ENCODE results near the gene GIMAP1.

GIMAP1 gene

DNA sequence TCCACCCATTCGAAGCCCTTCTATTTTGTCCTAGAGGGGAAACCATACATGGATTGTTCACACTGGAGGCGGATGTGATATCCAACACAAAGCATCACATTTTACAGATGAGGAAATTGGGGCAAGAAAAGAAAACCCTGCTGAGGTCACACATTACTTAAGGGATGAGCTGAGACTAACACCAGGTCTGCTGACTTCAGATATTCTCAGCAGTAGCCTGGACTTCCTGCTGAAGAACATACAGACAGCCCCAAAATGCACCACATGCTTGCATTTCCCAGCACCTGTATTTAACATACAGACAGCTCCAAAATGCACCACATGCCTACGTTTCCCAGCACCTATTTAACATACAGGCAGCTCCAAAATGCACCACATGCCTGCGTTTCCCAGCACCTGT, 32.0 kb downstream of the GIMAP1 start:
- no peak overlapping the region for H3K4me3 Mint-ChIP-seq
- H3K4me1 Mint-ChIP-seq (ENCODE audit: low read depth), result peaks cover 94% of the 10 kb centered on the region
- H3K27me3 Mint-ChIP-seq, result no peaks in the 10 kb centered on the region
- peak overlapping the region; percentile 67 for H3K27ac Mint-ChIP-seq
- H3K9me3 Mint-ChIP-seq, result no peaks in the 10 kb centered on the region
- H3K36me3 Mint-ChIP-seq (ENCODE audit: low read depth), result peaks cover 22% of the 10 kb centered on the region

DNA sequence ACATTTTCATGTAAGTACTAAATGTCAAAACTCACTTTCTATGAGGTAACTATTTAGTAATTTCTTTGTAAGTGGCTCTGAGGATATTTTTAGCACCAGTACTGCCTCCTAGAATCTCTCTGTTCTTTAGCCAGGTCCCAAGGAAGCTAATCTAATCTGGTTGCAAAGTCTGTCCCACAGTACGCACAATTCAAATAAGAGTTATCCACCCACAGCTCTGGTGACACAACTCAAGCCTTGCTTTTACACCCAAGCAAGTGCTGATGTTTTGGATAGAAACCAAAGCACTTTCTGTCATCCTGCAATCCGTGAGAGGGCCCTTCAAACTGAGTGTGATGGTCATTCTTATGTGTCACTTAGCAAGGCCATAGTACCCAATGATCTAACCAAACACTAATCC, 35.3 kb downstream of the GIMAP1 start:
- no peaks in the 10 kb centered on the region for H3K36me3 Mint-ChIP-seq (ENCODE audit: low read depth)
- no peaks in the 10 kb centered on the region for H3K27me3 Mint-ChIP-seq

DNA sequence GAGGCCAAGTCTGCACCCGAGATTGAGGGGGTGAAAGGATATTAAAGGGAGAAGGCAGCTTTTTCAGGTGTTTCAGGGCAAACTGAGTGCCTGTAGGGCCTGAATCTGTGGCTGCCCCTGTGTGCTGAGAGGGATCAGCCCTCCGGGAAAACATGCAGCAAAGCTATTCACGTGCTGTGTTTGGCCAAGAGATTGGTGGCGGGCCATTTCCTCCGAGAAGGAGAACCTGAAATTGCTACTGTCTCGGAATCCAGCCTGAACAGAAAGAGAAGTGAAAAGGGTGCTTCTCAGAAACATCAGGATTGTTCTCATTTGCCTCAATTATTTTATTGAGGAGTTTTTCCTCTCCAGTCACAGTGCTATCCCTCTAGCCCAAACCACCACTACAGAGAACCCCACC, 36.8 kb downstream of the GIMAP1 start:
- peaks cover 82% of the 10 kb centered on the region for H3K4me1 Mint-ChIP-seq (ENCODE audit: low read depth)
- no peak overlapping the region for H3K4me3 Mint-ChIP-seq
- H3K36me3 Mint-ChIP-seq (ENCODE audit: low read depth), result no peaks in the 10 kb centered on the region
- no peaks in the 10 kb centered on the region for H3K9me3 Mint-ChIP-seq
- peak overlapping the region; percentile 99 for H3K27ac Mint-ChIP-seq
- H3K27me3 Mint-ChIP-seq, result no peaks in the 10 kb centered on the region

More for the DNA sequence above, 35.3 kb downstream of the GIMAP1 start:
- Mint-ChIP-seq H3K9me3 (no peaks in the 10 kb centered on the region), H3K4me1 (ENCODE audit: low read depth) (peaks cover 93% of the 10 kb centered on the region), H3K4me3 (peak overlapping the region; percentile 32), H3K27ac (peak overlapping the region; percentile 73)

DNA sequence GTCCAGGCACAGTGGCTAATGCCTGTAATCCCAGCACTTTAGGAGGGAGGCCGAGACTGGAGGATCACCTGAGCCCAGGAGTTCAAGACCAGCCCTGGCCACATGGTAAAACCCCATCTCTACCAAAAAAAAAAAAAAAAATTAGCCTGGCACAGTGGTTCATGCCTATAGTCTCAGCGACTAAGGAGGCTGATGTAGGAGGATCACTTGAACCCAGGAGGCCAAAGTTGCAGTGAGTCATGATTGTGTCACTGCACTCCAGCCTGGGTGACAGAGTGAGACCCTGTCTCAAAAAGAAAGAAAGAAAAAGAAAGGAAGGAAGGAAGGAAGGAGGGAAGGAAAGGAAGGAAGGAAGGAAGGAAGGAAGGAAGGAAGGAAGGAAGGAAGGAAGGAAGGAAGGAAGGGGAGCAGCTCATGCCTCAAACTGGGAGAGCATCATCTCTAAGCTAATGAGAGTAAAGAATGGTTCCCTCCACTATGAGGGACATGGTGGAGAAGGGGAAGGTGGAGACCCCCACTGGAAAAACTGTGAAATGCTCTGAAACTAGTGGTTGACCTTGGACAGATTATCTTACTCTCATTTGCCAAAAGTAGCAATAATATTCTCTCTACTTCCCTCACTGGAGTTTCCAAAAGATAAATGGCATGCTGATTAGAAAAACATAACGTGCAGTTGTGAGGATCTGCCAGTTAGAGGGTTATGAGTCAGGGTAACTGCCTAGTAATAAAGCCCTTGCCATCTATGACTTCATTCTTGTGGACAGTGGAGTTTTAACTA, 37.6 kb downstream of the GIMAP1 start:
- H3K9me3 Mint-ChIP-seq, result no peaks in the 10 kb centered on the region
- no peaks in the 10 kb centered on the region for H3K36me3 Mint-ChIP-seq (ENCODE audit: low read depth)
- H3K4me1 Mint-ChIP-seq (ENCODE audit: low read depth), result peaks cover 75% of the 10 kb centered on the region
- no peaks in the 10 kb centered on the region for H3K27me3 Mint-ChIP-seq
- no peak overlapping the region for H3K4me3 Mint-ChIP-seq
- peak overlapping the region; percentile 99 for H3K27ac Mint-ChIP-seq

DNA sequence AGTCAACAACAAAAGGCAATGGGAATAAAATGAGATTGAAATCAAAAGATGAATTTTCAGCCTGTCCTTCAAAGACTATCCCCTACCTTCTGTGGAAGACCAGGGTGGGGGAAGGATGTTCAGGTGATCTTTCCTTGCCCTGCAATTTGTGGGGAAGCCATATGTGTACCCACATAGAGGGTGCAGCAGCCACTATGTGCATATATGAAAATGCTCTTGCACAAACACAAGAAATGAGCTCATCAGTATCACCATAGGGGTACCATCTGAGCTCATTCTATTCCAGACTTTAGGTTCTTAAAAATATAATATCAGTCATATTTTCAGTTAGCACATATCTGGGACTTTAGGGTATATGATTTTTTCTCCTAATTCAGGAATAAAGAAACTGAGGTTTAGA, 38.5 kb downstream of the GIMAP1 start:
- Mint-ChIP-seq H3K9me3 (no peaks in the 10 kb centered on the region), H3K36me3 (ENCODE audit: low read depth) (no peaks in the 10 kb centered on the region), H3K27me3 (no peaks in the 10 kb centered on the region), H3K4me3 (peak overlapping the region; percentile 71), H3K4me1 (ENCODE audit: low read depth) (peaks cover 65% of the 10 kb centered on the region), H3K27ac (peak overlapping the region; percentile 96)

DNA sequence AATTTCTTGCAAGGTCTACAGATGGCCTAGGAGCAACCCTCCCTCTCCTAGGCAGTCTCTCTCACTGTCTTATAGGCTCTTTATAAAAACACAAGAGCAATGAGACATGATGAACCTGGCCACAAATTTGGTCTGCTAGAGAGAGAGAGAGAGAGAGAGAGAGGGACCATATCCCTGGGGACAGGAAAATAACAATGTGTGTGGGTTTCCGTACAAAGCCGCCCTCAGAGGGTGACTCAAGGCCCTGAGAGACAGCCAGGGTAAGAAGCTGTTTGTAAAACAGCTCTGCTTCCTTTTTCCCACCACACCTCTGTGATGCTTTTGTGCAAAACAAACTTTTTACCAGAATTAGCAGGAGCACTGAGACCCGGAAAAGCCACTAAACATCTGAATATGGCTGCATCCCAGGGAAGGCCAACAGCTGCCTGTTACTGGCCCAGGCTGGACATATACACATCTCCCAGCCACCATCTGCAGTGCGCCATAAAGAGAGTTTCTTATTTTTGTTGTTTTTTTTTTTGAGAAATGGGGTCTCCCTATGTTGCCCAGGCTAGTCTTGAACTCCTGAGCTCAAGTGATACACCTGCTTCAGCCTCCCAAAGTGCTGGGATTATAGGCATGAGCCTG, 39.2 kb downstream of the GIMAP1 start:
- Mint-ChIP-seq H3K27ac (peak overlapping the region; percentile 96), H3K4me3 (peak overlapping the region; percentile 71), H3K4me1 (ENCODE audit: low read depth) (peaks cover 59% of the 10 kb centered on the region), H3K27me3 (no peaks in the 10 kb centered on the region), H3K9me3 (no peaks in the 10 kb centered on the region), H3K36me3 (ENCODE audit: low read depth) (no peaks in the 10 kb centered on the region)

DNA sequence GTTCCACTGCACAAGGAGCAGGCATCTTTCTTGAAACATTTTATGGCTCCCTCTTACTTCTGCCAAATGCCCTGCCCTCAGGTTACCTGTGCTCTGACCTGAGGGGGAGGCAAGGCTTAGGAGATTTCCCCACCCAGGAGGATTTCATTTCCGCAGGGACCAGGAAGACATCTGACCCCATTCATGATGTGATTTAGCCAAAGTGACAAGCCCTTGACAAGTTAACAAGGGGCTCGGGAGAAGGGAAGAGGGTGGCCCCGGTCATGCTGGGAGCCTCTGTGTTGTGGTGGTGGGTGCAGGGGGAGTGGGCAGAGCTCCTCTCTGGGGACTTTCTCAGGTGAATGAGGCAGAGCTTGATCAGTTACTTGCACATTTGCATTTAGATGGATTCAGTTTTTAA, 39.8 kb downstream of the GIMAP1 start:
- no peaks in the 10 kb centered on the region for H3K9me3 Mint-ChIP-seq
- H3K36me3 Mint-ChIP-seq (ENCODE audit: low read depth), result no peaks in the 10 kb centered on the region
- peak overlapping the region; percentile 71 for H3K4me3 Mint-ChIP-seq
- H3K4me1 Mint-ChIP-seq (ENCODE audit: low read depth), result peaks cover 53% of the 10 kb centered on the region
- no peaks in the 10 kb centered on the region for H3K27me3 Mint-ChIP-seq
- peak overlapping the region; percentile 96 for H3K27ac Mint-ChIP-seq

DNA sequence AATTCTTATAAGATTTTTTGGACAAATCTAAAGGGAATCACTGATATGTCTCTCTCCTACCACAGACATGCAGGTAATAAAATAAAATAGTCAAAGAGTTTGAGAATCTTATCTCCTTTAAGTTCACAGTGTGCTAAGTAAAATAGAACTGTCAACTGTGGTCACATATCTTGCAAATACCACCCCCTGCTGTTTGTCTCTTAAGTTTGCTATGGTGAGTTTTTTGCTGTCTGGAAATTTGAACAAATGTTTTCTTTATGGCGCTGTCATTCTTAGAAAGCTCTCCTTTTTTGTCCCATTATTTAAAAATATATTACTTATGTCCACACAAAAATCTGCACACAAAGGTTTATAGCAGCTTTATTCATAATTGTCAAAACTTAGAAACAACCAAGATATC, 40.4 kb downstream of the GIMAP1 start:
- Mint-ChIP-seq H3K4me1 (ENCODE audit: low read depth) (peaks cover 49% of the 10 kb centered on the region), H3K27ac (peak overlapping the region; percentile 96), H3K36me3 (ENCODE audit: low read depth) (no peaks in the 10 kb centered on the region), H3K27me3 (no peaks in the 10 kb centered on the region), H3K4me3 (peak overlapping the region; percentile 71), H3K9me3 (no peaks in the 10 kb centered on the region)

DNA sequence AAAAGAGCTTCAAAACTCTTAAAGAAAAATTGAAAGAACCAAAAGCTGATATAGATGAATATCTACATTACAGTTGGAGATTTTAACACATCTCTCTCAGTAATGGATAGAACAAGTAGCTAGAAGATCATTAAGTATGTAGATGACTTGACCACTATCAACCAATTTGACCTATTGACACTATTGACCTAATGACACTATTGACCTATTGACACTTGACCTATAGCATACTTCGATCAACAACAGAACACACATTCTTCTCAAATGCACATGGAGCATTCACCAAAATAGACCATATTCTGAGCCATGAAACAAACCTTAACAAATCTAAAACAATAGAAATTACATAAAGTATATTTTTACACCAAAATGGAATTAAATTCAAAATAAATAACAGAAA, 43.1 kb downstream of the GIMAP1 start:
- peaks cover 25% of the 10 kb centered on the region for H3K4me1 Mint-ChIP-seq (ENCODE audit: low read depth)
- no peak overlapping the region for H3K27ac Mint-ChIP-seq
- no peaks in the 10 kb centered on the region for H3K36me3 Mint-ChIP-seq (ENCODE audit: low read depth)
- H3K4me3 Mint-ChIP-seq, result no peak overlapping the region
- H3K27me3 Mint-ChIP-seq, result no peaks in the 10 kb centered on the region
- H3K9me3 Mint-ChIP-seq, result no peaks in the 10 kb centered on the region

DNA sequence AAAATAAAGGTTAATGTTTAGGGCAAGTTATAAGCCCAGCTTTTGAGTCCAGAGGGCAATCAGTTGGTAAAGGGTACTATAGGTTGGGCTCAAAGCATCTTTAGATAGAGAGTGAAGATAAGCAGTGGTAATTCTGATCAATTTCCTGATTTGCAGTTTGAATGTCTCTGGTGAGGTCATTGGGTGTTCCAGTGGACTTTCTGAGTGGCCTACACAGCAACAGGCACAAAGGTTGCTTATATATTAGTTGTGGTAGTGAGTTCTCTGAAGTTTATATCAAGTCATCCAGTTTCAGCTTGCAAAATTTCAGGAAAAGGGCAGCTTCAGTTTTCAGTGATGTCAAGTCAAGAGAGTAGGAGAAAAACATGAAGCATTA, 49.9 kb downstream of the GIMAP1 start:
- H3K36me3 Mint-ChIP-seq (ENCODE audit: low read depth), result no peaks in the 10 kb centered on the region

DNA sequence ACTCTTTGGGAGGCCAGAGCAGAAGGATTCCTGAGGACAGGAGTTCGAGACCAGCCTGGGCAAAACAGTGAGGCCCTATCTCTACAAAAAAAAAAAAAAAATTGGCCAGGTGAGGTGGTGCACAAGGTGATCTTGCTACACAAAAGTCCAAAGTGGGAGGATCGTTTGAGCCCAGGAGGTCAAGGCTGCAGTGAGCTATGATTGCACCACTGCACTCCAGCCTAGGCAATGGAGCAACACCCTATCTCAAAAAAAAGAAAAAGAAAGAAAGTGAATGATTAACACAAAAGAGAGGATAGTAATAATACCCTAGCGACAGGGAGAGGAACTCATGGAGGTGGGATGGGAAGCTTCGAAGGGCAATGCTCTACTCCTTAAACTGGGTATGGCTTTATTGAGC, 53.4 kb downstream of the GIMAP1 start:
- peaks cover 9% of the 10 kb centered on the region for H3K36me3 Mint-ChIP-seq (ENCODE audit: low read depth)
- no peaks in the 10 kb centered on the region for H3K27me3 Mint-ChIP-seq
- no peak overlapping the region for H3K27ac Mint-ChIP-seq
- no peaks in the 10 kb centered on the region for H3K4me1 Mint-ChIP-seq (ENCODE audit: low read depth)
- no peak overlapping the region for H3K4me3 Mint-ChIP-seq
- peaks cover 12% of the 10 kb centered on the region for H3K9me3 Mint-ChIP-seq

More for the DNA sequence above, 49.9 kb downstream of the GIMAP1 start:
- no peaks in the 10 kb centered on the region for H3K9me3 Mint-ChIP-seq
- H3K27me3 Mint-ChIP-seq, result no peaks in the 10 kb centered on the region
- no peak overlapping the region for H3K4me3 Mint-ChIP-seq
- H3K4me1 Mint-ChIP-seq (ENCODE audit: low read depth), result no peaks in the 10 kb centered on the region
- no peak overlapping the region for H3K27ac Mint-ChIP-seq
